ENCODE data around the gene JOSD1. TPM values are rescaled to one million over a fixed set of nuclear protein-coding genes. Genes with fewer than 3 reads are reported as not detected.

JOSD1 gene
- total and polyA plus RNA-seq, 9 of the 15 experiments (the other 6 are each of a cell fraction or from before 2014, with no cell fraction given): 8.9 to 39.1 (median 30.4) TPM

DNA sequence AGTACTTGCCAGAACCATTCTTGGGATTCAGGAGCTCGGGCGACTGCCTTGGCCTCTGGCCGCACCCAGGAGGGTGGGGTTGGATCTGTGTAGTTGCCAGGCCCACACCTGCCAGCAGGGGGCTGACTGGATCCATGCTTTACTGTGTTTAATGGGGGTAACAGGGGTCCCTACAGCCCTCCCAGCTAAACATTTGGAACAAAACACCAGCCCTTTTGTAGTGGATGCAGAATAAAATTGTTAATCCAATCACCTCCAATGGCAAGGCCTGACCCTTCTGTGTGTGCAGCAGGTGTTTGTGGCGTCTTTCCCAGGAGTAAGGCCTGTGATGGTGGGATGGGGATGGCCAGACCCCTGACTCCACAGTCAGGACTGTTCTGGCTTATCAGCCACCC, 32.6 kb upstream of the JOSD1 start:
- no peaks in the 10 kb centered on the region for H3K9me1 ChIP-seq (ENCODE audit: control insufficient read depth, insufficient read depth, low read length)
- H3K27me3 ChIP-seq (ENCODE audit: control insufficient read depth in 2 of 2, insufficient read depth in 2 of 2, low read length in 2 of 2): no peaks in the 10 kb centered on the region
- CTCF ChIA-PET (ENCODE audit: low intra/inter-chr PET ratio): no interaction called here
- peak; percentile 40 for FAIRE-seq
- no peak overlapping the region for H3K27ac ChIP-seq (ENCODE audit: extremely low read depth, low read depth, low read length)
- POLR2A ChIA-PET: interaction anchor here (0.6 to 3.4 kb wide), 5 partner anchors 10 to 1286 kb away, joined by 3 to 24 read pairs (median 4); no protein-coding TSS in a partner anchor
- in situ Hi-C loops (cut with MboI): no loop called here
- no peak overlapping the region for H3K4me2 ChIP-seq (ENCODE audit: insufficient read depth, low read length)
- WGBS (ENCODE audit: insufficient coverage, low coverage, missing lambda C conversion rate): 37% methylated on average over 3 of the region's 4 CpGs
- TF ChIP-seq SUPT5H (IDR thresholded peaks at IDR 0.05) (0 out of 2 replicates have a peak, but pooled peaks have one; percentile 58), POLR2AphosphoS2 (IDR thresholded peaks at IDR 0.05; ENCODE audit: low read length) (peak; percentile 40; the same call in 1 of the 2 replicates), CBX1 (IDR thresholded peaks at IDR 0.05; ENCODE audit: low read depth) (0 out of 2 replicates have a peak, but pooled peaks have one; percentile 11), NFIX (CRISPR knock-in tag; IDR thresholded peaks at IDR 0.05; ENCODE audit: low read depth) (no peak), MYNN (IDR thresholded peaks at IDR 0.05) (0 out of 2 replicates have a peak, but pooled peaks have one; percentile 19), MYNN (CRISPR knock-in tag; IDR thresholded peaks at IDR 0.05) (no peak), ARID3B (CRISPR knock-in tag; IDR thresholded peaks at IDR 0.05; ENCODE audit: borderline replicate concordance) (no peak), RNF2 (IDR thresholded peaks at IDR 0.05) (no peak), POLR2AphosphoS5 (IDR thresholded peaks at IDR 0.05; ENCODE audit: control insufficient read depth, insufficient read depth, low read depth, low read length) (peak; percentile 19; the same call in 1 of the 2 replicates), RAD21 (CRISPR knock-in tag; conservative IDR thresholded peaks at IDR 0.05 in 1 of 2, IDR thresholded peaks at IDR 0.05 in 1 of 2) (peak in 1 of 2 experiments; percentile 29; a peak in 1 of 4 replicates), BHLHE40 (IDR thresholded peaks at IDR 0.05; ENCODE audit: low read length) (peak; percentile 38; the same call in 1 of the 2 replicates), SMC3 (conservative IDR thresholded peaks at IDR 0.05; ENCODE audit: insufficient read depth, low read depth, low read length) (0 out of 2 replicates have a peak, but pooled peaks have one; percentile 24)
- TF ChIP-seq, protein P1, sequence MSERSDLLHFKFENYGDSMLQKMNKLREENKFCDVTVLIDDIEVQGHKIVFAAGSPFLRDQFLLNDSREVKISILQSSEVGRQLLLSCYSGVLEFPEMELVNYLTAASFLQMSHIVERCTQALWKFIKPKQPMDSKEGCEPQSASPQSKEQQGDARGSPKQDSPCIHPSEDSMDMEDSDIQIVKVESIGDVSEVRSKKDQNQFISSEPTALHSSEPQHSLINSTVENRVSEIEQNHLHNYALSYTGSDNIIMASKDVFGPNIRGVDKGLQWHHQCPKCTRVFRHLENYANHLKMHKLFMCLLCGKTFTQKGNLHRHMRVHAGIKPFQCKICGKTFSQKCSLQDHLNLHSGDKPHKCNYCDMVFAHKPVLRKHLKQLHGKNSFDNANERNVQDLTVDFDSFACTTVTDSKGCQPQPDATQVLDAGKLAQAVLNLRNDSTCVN (CRISPR knock-in tag; IDR thresholded peaks at IDR 0.05): no peak
- TF ChIP-seq, protein P2, sequence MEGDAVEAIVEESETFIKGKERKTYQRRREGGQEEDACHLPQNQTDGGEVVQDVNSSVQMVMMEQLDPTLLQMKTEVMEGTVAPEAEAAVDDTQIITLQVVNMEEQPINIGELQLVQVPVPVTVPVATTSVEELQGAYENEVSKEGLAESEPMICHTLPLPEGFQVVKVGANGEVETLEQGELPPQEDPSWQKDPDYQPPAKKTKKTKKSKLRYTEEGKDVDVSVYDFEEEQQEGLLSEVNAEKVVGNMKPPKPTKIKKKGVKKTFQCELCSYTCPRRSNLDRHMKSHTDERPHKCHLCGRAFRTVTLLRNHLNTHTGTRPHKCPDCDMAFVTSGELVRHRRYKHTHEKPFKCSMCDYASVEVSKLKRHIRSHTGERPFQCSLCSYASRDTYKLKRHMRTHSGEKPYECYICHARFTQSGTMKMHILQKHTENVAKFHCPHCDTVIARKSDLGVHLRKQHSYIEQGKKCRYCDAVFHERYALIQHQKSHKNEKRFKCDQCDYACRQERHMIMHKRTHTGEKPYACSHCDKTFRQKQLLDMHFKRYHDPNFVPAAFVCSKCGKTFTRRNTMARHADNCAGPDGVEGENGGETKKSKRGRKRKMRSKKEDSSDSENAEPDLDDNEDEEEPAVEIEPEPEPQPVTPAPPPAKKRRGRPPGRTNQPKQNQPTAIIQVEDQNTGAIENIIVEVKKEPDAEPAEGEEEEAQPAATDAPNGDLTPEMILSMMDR (IDR thresholded peaks at IDR 0.05 in 2 of 3, conservative IDR thresholded peaks at IDR 0.05 in 1 of 3; ENCODE audit: insufficient read depth in 2 of 3, low read depth in 1 of 3, low read length in 3 of 3): peak; percentile 59 to 81 (median 60)
- peaks cover 0 to 9% of the 10 kb centered on the region in 2 experiments; a peak in 2 of 5 replicates for H3K4me1 ChIP-seq (replicated peaks in 1 of 2; ENCODE audit: control insufficient read depth in 2 of 2, insufficient read depth in 2 of 2, low read length in 2 of 2)
- H3K79me2 ChIP-seq (ENCODE audit: control insufficient read depth, insufficient read depth, low read length): no peaks in the 10 kb centered on the region
- peaks cover 92% of the 10 kb centered on the region; the same call in 2 of the 3 replicates for H3K36me3 ChIP-seq (ENCODE audit: control insufficient read depth, insufficient read depth, low read length)
- no TSS peak for BruUV-seq (replicated peaks)
- H3K9me3 ChIP-seq (replicated peaks; ENCODE audit: control insufficient read depth, insufficient read depth, low read depth, low read length): no peaks in the 10 kb centered on the region
- H3K4me3 ChIP-seq: no peak overlapping the region
- ATAC-seq: peak; percentile 84
- intact Hi-C loops (cut with micrococcal nuclease): no loop called here
- no peak overlapping the region for H2AFZ ChIP-seq (ENCODE audit: low read depth, low read length)
- DNase-seq (ENCODE audit: extremely low read depth in 1 of 4, low spot score in 3 of 4): peak; percentile 46 to 59 (median 56)
- no peaks in the 10 kb centered on the region; the same call in 1 of the 2 replicates for H4K20me1 ChIP-seq (replicated peaks; ENCODE audit: control insufficient read depth, insufficient read depth, low read length)
- H3K9ac ChIP-seq (ENCODE audit: insufficient read depth in 1 of 2, low read depth in 2 of 2, low read length in 2 of 2): no peak overlapping the region; a peak in 1 of 4 replicates

Measured in K562 (cell line).